ENCODE results near the gene TRIO. TPM values are rescaled to one million over a fixed set of nuclear protein-coding genes. Genes with fewer than 3 reads are reported as not detected.
A peak's percentile ranks its signal among the peaks of the same experiment; 100 is the strongest.

The TRIO gene
- total and polyA plus RNA-seq, 2 donors (not counting 3 experiments of a cell fraction or from before 2014, with no cell fraction given): 82.9 to 248 TPM

DNA sequence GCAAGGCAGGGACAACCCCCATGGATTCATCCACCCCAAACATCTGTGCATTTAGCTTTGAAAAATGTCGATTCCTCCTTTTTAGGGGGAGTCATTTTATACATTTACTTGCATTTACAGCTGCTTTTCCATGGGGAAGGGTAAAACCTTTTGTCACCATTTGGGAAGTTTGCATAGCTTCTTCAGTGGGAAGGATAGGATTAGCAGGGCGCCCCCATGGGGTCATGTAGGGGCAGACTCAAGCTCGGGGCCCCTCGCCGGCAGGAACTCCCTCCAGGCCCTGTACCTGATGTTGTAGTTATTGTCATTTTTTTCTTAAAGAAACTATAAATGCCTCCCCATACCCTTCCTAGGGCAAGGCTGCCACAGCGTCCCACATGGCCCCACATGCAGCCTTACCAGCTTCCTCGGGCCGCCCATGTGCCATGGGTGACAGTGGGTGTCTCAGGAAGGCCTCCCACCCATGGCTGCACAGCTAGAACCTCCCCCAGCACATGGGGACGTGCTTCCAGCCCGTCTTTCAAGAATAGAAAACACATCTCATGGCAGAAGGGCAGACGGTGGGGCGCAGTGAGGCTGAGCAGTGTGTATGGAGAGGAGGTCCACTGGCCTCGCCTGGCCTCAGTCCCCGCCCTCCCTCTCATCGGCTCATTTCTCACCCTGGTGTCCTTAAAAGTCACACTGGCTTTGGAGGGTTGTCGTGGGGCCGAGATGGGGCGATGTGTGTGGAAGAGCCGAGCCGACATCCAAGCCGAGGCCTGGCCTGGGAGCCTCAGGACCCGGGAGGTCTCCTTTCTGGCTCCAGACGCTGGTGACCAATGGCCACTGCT, 362.4 kb downstream of the TRIO start:
- Histone ChIP-seq H3K4me1 (ENCODE audit: control insufficient read depth, extremely low read depth, insufficient read depth, low read length) (no peaks in the 10 kb centered on the region), H3K9me1 (replicated peaks; ENCODE audit: control insufficient read depth, extremely low read depth, insufficient read depth, low read length) (no peaks in the 10 kb centered on the region), H3K27ac (ENCODE audit: insufficient read depth, low read depth, low read length) (no peak overlapping the region), H2AFZ (ENCODE audit: low read depth, low read length) (no peak overlapping the region), H3K9ac (replicated peaks; ENCODE audit: extremely low read depth, insufficient read depth, low read length) (no peak overlapping the region), H3K27me3 (ENCODE audit: control insufficient read depth in 2 of 2, insufficient read depth in 2 of 2, low read length in 2 of 2) (no peaks in the 10 kb centered on the region), H3K9me3 (replicated peaks; ENCODE audit: control insufficient read depth, insufficient read depth, low read length) (no peaks in the 10 kb centered on the region), H3K4me2 (ENCODE audit: insufficient read depth, low read length) (no peak overlapping the region), H3K79me2 (ENCODE audit: control insufficient read depth, insufficient read depth, low read length) (no peaks in the 10 kb centered on the region), H3K4me3 (replicated peaks in 1 of 3; ENCODE audit: insufficient read depth in 1 of 3, low read depth in 1 of 3, low read length in 3 of 3) (no peak overlapping the region), H3K36me3 (ENCODE audit: control insufficient read depth in 2 of 2, extremely low read depth in 1 of 2, insufficient read depth in 2 of 2, low read length in 2 of 2) (peaks cover 16 to 50% of the 10 kb centered on the region in 2 experiments), H4K20me1 (replicated peaks; ENCODE audit: control insufficient read depth, extremely low read depth, insufficient read depth, low read length) (no peaks in the 10 kb centered on the region)
- TF ChIP-seq POLR2A (IDR thresholded peaks at IDR 0.05; ENCODE audit: low read depth, low read length): no peak
- TF ChIP-seq, protein P1, sequence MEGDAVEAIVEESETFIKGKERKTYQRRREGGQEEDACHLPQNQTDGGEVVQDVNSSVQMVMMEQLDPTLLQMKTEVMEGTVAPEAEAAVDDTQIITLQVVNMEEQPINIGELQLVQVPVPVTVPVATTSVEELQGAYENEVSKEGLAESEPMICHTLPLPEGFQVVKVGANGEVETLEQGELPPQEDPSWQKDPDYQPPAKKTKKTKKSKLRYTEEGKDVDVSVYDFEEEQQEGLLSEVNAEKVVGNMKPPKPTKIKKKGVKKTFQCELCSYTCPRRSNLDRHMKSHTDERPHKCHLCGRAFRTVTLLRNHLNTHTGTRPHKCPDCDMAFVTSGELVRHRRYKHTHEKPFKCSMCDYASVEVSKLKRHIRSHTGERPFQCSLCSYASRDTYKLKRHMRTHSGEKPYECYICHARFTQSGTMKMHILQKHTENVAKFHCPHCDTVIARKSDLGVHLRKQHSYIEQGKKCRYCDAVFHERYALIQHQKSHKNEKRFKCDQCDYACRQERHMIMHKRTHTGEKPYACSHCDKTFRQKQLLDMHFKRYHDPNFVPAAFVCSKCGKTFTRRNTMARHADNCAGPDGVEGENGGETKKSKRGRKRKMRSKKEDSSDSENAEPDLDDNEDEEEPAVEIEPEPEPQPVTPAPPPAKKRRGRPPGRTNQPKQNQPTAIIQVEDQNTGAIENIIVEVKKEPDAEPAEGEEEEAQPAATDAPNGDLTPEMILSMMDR (IDR thresholded peaks at IDR 0.05; ENCODE audit: extremely low read depth in 1 of 2, insufficient read depth in 1 of 2, low read depth in 1 of 2, low read length in 2 of 2): peak in 1 of 2 donors; percentile 5
- no TSS peak for BruUV-seq (replicated peaks)
- FAIRE-seq (no peak), DNase-seq (ENCODE audit: low read depth, low spot score) (no peak)
- ChIA-PET POLR2A (no interaction called here), CTCF (interaction anchor here (0.6 to 3.3 kb wide), 4 partner anchors 37 to 143 kb away, joined by 3 to 11 read pairs (median 4); no protein-coding TSS in a partner anchor)
- dilution Hi-C loops (cut with MboI; ENCODE audit: extremely low pct_ligation_motif_present, low sequenced_read_pairs) (no loop called here), intact Hi-C loops (cut with micrococcal nuclease) (no loop called here)

DNA sequence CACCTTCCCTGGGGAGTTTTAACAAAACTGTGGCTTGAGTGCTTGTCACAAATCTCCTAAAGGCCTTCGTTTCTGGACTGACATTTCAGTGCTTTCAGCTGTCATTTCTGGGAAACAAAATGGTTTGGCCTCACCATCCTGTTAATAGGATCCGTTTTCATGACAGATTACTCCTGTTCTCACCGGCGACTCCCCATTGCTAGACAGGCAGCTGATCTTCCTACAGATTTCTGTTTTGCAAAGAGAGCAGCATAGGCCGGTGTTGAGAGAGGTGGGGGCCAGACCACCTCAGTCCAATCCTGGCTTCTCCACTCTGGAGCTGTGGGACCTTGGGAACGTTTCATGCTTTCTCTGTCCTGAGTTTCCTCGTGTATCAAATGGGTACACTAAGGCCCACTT, 363.0 kb downstream of the TRIO start:
- no peak overlapping the region for H3K9ac ChIP-seq (replicated peaks; ENCODE audit: extremely low read depth, insufficient read depth, low read length)
- no peak overlapping the region for H2AFZ ChIP-seq (ENCODE audit: low read depth, low read length)
- TF ChIP-seq EZH2 (IDR thresholded peaks at IDR 0.05; ENCODE audit: borderline replicate concordance, low read depth, low read length, severe bottlenecking) (no peak), JUN (IDR thresholded peaks at IDR 0.05; ENCODE audit: borderline replicate concordance, insufficient read depth, insufficient read length, low read depth) (no peak), FOS (IDR thresholded peaks at IDR 0.05; ENCODE audit: borderline replicate concordance, insufficient read depth, low read length) (no peak), GATA2 (IDR thresholded peaks at IDR 0.05; ENCODE audit: insufficient read depth, insufficient read length, low read depth, low read length) (no peak), MYC (IDR thresholded peaks at IDR 0.05; ENCODE audit: low read depth, low read length) (no peak), POLR2A (IDR thresholded peaks at IDR 0.05; ENCODE audit: low read depth, low read length) (no peak), POLR2AphosphoS5 (IDR thresholded peaks at IDR 0.05; ENCODE audit: insufficient read depth, low read depth, low read length) (no peak)
- TF ChIP-seq, protein P2, sequence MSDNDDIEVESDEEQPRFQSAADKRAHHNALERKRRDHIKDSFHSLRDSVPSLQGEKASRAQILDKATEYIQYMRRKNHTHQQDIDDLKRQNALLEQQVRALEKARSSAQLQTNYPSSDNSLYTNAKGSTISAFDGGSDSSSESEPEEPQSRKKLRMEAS (IDR thresholded peaks at IDR 0.05; ENCODE audit: insufficient read depth, insufficient read length): no peak
- TF ChIP-seq, protein P1 (IDR thresholded peaks at IDR 0.05; ENCODE audit: extremely low read depth in 1 of 2, insufficient read depth in 1 of 2, low read depth in 1 of 2, low read length in 2 of 2): no peak
- dilution Hi-C loops (cut with MboI; ENCODE audit: extremely low pct_ligation_motif_present, low sequenced_read_pairs) (no loop called here), intact Hi-C loops (cut with micrococcal nuclease) (no loop called here)
- no peak overlapping the region for H3K4me3 ChIP-seq (replicated peaks in 1 of 3; ENCODE audit: insufficient read depth in 1 of 3, low read depth in 1 of 3, low read length in 3 of 3)
- no peak for FAIRE-seq
- no peak overlapping the region for H3K4me2 ChIP-seq (ENCODE audit: insufficient read depth, low read length)
- CTCF ChIA-PET: interaction anchor here (3.3 kb wide), 1 partner anchor 142 kb away, joined by 11 read pairs; no protein-coding TSS in a partner anchor
- no peaks in the 10 kb centered on the region for H3K27me3 ChIP-seq (ENCODE audit: control insufficient read depth in 2 of 2, insufficient read depth in 2 of 2, low read length in 2 of 2)
- no peaks in the 10 kb centered on the region for H4K20me1 ChIP-seq (replicated peaks; ENCODE audit: control insufficient read depth, extremely low read depth, insufficient read depth, low read length)
- no peaks in the 10 kb centered on the region for H3K4me1 ChIP-seq (ENCODE audit: control insufficient read depth, extremely low read depth, insufficient read depth, low read length)
- H3K9me1 ChIP-seq (replicated peaks; ENCODE audit: control insufficient read depth, extremely low read depth, insufficient read depth, low read length): no peaks in the 10 kb centered on the region
- no TSS peak for BruUV-seq (replicated peaks)
- H3K79me2 ChIP-seq (ENCODE audit: control insufficient read depth, insufficient read depth, low read length): no peaks in the 10 kb centered on the region
- POLR2A ChIA-PET: no interaction called here
- H3K9me3 ChIP-seq (replicated peaks; ENCODE audit: control insufficient read depth, insufficient read depth, low read length): no peaks in the 10 kb centered on the region
- H3K36me3 ChIP-seq (ENCODE audit: control insufficient read depth in 2 of 2, extremely low read depth in 1 of 2, insufficient read depth in 2 of 2, low read length in 2 of 2): peaks cover 15 to 50% of the 10 kb centered on the region in 2 experiments
- no peak for DNase-seq (ENCODE audit: low read depth, low spot score)
- H3K27ac ChIP-seq (ENCODE audit: insufficient read depth, low read depth, low read length): no peak overlapping the region
